Endothelial cell (in vitro differentiated cells): ENCODE data around the gene RPTOR. TPM values are rescaled to one million over a fixed set of nuclear protein-coding genes. Genes with fewer than 3 reads are reported as not detected.

Experiments
- DNase-seq: peaks from one replicate; pipeline ENCODE4 v3.0.0; 2021; ENCODE audit warnings: low spot score
- H3K27ac Mint-ChIP-seq: one replicate; pipeline ENCODE4 v1.8.0; 2021; ENCODE audit warnings: mixed read lengths, inconsistent platforms; ENCODE audit not compliant: unreplicated experiment
- H3K27me3 Mint-ChIP-seq: one replicate; pipeline ENCODE4 v1.8.0; 2021; ENCODE audit warnings: mild to moderate bottlenecking, moderate library complexity, mixed read lengths, inconsistent platforms; ENCODE audit not compliant: unreplicated experiment
- H3K36me3 Mint-ChIP-seq: one replicate; pipeline ENCODE4 v1.8.0; 2021; ENCODE audit warnings: mild to moderate bottlenecking, low read depth, mixed read lengths, inconsistent platforms; ENCODE audit not compliant: unreplicated experiment
- H3K4me1 Mint-ChIP-seq: one replicate; pipeline ENCODE4 v1.8.0; 2021; ENCODE audit warnings: mild to moderate bottlenecking, mixed read lengths, inconsistent platforms; ENCODE audit not compliant: unreplicated experiment
- H3K4me3 Mint-ChIP-seq: one replicate; pipeline ENCODE4 v1.8.0; 2021; ENCODE audit warnings: mild to moderate bottlenecking, mixed read lengths, inconsistent platforms; ENCODE audit not compliant: unreplicated experiment
- H3K9me3 Mint-ChIP-seq: one replicate; pipeline ENCODE4 v1.8.0; 2021; ENCODE audit warnings: mixed read lengths, inconsistent platforms; ENCODE audit not compliant: unreplicated experiment
- total RNA-seq: library from RNA; stranded (reverse); fragmentation: NEBNext Ultra II Directional; extraction: Animal tissue kit (Norgen Biotek cat#: 25700); gene quantifications from one replicate; pipeline ENCODE4 v1.2.1, GENCODE V29; 2021; ENCODE audit not compliant: unreplicated experiment
- TF ChIP-seq, protein P1 (sequence below): fragments of 200-600 bp; sonication (generic); IDR thresholded peaks from one replicate; pipeline ENCODE4 v1.5.0; 2021; ENCODE audit warnings: antibody characterized with exemption; ENCODE audit not compliant: unreplicated experiment

RPTOR gene
- total RNA-seq, 1 donor from 2014 or later, result 36.7 TPM

DNA sequence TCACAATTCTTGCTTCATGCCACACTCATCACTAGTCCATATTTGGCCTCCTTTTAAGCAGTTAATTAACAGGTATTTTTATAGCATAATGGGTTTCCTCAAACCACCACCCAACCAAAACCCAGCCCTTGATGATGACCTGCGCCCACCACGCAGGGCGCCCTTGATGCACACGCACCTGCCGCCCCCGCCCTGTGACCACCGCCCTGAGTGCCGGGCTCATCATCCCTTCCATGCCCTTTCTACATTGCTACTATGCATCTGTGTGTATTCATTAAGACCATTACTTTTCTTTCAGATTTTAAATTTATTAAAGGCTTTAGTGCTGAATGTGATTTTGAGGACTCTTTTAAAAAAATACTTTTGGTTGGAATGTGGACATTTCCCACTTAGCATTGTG lies 242.2 kb downstream of the RPTOR start:
- H3K36me3 Mint-ChIP-seq, result no peaks in the 10 kb centered on the region
- no peak for DNase-seq
- no peak overlapping the region for H3K4me3 Mint-ChIP-seq
- TF ChIP-seq, protein P1, sequence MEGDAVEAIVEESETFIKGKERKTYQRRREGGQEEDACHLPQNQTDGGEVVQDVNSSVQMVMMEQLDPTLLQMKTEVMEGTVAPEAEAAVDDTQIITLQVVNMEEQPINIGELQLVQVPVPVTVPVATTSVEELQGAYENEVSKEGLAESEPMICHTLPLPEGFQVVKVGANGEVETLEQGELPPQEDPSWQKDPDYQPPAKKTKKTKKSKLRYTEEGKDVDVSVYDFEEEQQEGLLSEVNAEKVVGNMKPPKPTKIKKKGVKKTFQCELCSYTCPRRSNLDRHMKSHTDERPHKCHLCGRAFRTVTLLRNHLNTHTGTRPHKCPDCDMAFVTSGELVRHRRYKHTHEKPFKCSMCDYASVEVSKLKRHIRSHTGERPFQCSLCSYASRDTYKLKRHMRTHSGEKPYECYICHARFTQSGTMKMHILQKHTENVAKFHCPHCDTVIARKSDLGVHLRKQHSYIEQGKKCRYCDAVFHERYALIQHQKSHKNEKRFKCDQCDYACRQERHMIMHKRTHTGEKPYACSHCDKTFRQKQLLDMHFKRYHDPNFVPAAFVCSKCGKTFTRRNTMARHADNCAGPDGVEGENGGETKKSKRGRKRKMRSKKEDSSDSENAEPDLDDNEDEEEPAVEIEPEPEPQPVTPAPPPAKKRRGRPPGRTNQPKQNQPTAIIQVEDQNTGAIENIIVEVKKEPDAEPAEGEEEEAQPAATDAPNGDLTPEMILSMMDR, result no peak
- H3K27me3 Mint-ChIP-seq, result peaks cover 3% of the 10 kb centered on the region
- H3K27ac Mint-ChIP-seq, result no peak overlapping the region
- H3K4me1 Mint-ChIP-seq, result peaks cover 53% of the 10 kb centered on the region
- no peaks in the 10 kb centered on the region for H3K9me3 Mint-ChIP-seq

DNA sequence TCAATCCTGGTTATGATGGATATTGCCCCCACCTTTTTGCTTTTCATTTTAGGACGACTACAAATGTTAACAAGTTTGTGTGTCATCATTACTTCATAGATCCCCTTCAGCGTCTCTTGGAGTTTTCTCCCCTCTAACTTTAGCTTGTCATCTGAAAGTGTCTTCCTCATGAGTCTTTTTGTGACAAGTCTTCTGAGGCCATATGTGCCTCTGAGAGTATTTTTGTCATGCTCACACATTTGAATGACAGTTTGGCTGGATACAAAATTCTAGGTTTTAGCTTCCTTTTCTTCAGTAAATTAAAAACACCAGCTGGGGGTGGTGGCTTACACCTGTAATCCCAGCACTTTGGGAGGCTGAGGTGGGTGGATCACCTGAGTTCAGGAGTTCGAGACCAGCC lies 243.2 kb downstream of the RPTOR start:
- no peak for DNase-seq
- peaks cover 3% of the 10 kb centered on the region for H3K27me3 Mint-ChIP-seq
- peaks cover 46% of the 10 kb centered on the region for H3K4me1 Mint-ChIP-seq
- TF ChIP-seq, protein P1, result no peak
- H3K4me3 Mint-ChIP-seq, result no peak overlapping the region
- no peak overlapping the region for H3K27ac Mint-ChIP-seq
- no peaks in the 10 kb centered on the region for H3K36me3 Mint-ChIP-seq
- H3K9me3 Mint-ChIP-seq, result no peaks in the 10 kb centered on the region

DNA sequence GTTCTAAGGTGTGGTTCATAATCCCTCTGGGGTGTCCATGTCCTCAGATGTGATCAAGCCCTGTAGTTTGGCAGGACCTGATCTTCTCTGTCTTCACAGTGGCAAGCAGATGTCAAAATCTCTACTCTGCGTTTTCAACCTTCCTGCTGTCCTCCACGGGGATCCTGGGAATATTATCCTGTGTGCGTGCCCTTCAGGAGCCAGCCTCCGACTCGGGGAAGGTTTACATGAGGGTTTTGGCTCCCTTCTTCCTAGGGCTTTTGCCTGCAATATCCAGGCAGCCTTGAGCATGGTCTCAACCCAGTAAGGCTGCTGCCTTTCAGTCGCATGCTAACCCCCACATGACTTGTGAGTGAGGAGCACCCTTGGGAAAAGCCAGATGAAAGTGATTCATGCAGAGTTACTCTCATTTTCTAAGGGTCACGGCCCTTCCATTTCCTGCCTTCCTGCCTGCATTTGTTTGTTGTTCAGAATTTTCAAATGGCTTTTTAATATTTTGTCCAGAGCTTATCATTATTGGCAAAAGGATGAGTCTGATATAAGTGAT lies 244.8 kb downstream of the RPTOR start:
- H3K9me3 Mint-ChIP-seq, result no peaks in the 10 kb centered on the region
- DNase-seq, result no peak
- H3K27ac Mint-ChIP-seq, result no peak overlapping the region
- TF ChIP-seq, protein P1, result no peak
- H3K4me1 Mint-ChIP-seq, result peaks cover 43% of the 10 kb centered on the region
- peaks cover 3% of the 10 kb centered on the region for H3K27me3 Mint-ChIP-seq
- peak overlapping the region; percentile 33 for H3K4me3 Mint-ChIP-seq
- no peaks in the 10 kb centered on the region for H3K36me3 Mint-ChIP-seq

DNA sequence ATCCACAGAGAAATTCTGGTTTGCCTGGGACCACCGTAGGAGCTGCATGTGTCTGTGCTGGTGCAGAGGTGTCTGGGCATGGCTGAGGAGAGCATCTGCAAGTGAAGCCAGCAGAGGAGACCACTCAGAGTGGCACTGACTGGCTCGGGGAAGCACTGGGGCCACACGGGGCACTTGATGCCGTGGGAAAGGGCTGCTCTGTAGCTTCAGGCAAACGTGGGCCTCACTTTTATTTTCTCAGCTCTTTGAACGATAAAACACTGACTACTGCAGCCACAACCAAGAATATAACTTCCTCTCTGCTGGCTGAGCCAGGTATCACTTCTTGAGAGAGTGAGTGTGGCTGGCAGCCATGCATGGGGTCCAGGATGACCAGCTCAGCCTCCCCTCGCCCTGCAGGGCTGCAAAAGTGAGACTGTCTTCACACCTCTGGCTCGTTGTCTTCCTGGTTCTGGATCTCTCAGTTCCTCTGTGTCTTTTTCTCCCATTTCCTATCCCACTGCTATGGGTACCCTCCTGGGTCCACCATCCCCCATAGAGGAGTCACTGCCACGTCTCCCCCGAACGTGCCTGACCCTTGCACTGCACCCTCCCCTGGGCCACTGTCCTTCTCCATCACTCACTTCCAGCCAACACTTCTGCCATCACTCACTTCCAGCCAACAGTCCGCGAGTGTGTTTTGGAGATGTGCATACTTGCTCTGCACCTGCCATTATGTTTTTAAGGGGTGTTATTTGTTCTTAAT lies 245.6 kb downstream of the RPTOR start:
- peaks cover 43% of the 10 kb centered on the region for H3K4me1 Mint-ChIP-seq
- TF ChIP-seq, protein P1, result no peak
- H3K36me3 Mint-ChIP-seq, result peaks cover 6% of the 10 kb centered on the region
- no peak overlapping the region for H3K4me3 Mint-ChIP-seq
- DNase-seq, result no peak
- H3K27ac Mint-ChIP-seq, result no peak overlapping the region
- peaks cover 6% of the 10 kb centered on the region for H3K27me3 Mint-ChIP-seq
- no peaks in the 10 kb centered on the region for H3K9me3 Mint-ChIP-seq
